HEK293 (cell line): ENCODE results near the gene IL4R.

Source experiments
- CTCF ChIA-PET: fragments of 350-600 bp; formaldehyde crosslinking; extraction: SDS; loops from one replicate; lab custom pipeline; 2021; ENCODE audit warnings: antibody characterized with exemption; lab: Yijun Ruan, JAX
- POLR2A ChIA-PET: fragments of 300-600 bp; formaldehyde crosslinking; extraction: SDS; loops from one replicate; lab custom pipeline; 2020; ENCODE audit warnings: antibody characterized with exemption, inconsistent platforms; lab: Yijun Ruan, JAX
- H3K27ac ChIP-seq: fragments of 200-500 bp; sonication (Bioruptor generic); 2 replicates; pipeline ENCODE4 v1.5.1; 2014; ENCODE audit warnings: low read depth, low read length, control low read depth, inconsistent platforms; ENCODE audit errors: extremely low read depth
- H3K36me3 ChIP-seq, 2 experiments: fragments of 200-500 bp in 1 of 2; sonication (Bioruptor generic) in 1 of 2; 1 replicate in 1 of 2; 2 replicates in 1 of 2; pipeline ENCODE4 v1.5.1; 2014 to 2017; ENCODE audit warnings: inconsistent platforms in 2 of 2, low read length in 2 of 2; ENCODE audit not compliant: control insufficient read depth in 2 of 2, insufficient read depth in 1 of 2
- H3K4me1 ChIP-seq: fragments of 200-500 bp; sonication (Bioruptor generic); 2 replicates; pipeline ENCODE4 v1.5.1; 2014; ENCODE audit warnings: mild to moderate bottlenecking, low read length, inconsistent platforms; ENCODE audit not compliant: control insufficient read depth, insufficient read depth
- H3K4me3 ChIP-seq: 2 replicates; pipeline ENCODE4 v1.5.1; 2011; ENCODE audit warnings: low read depth, mild to moderate bottlenecking, control low read depth, low read length, moderate library complexity
- H3K9me3 ChIP-seq: fragments of 200-500 bp; sonication (Bioruptor generic); 2 replicates; pipeline ENCODE4 v1.5.1; 2014; ENCODE audit warnings: low read depth, low read length, inconsistent platforms; ENCODE audit not compliant: control insufficient read depth, insufficient read depth
- EGR2 ChIP-seq: fragments of 450-650 bp; formaldehyde crosslinking; IDR thresholded peaks from 2 replicates; pipeline ENCODE4 v1.5.1; 2016; ENCODE audit warnings: low read depth, missing biosample characterization, missing genetic modification characterization
- FEZF1 ChIP-seq: fragments of 450-650 bp; formaldehyde crosslinking; IDR thresholded peaks from 2 replicates; pipeline ENCODE4 v1.5.1; 2016; ENCODE audit warnings: missing biosample characterization, missing genetic modification characterization
- KLF16 ChIP-seq: fragments of 450-650 bp; formaldehyde crosslinking; IDR thresholded peaks from 2 replicates; pipeline ENCODE4 v1.5.1; 2017; ENCODE audit warnings: missing biosample characterization, missing genetic modification characterization
- PRDM1 ChIP-seq: fragments of 450-650 bp; formaldehyde crosslinking; IDR thresholded peaks from 2 replicates; pipeline ENCODE4; 2016; ENCODE audit warnings: missing biosample characterization, missing genetic modification characterization
- SP2 ChIP-seq: fragments of 450-650 bp; formaldehyde crosslinking; IDR thresholded peaks from 2 replicates; pipeline ENCODE4 v1.5.1; 2016; ENCODE audit warnings: missing biosample characterization, missing genetic modification characterization
- TRIM28 ChIP-seq: IDR thresholded peaks from 2 replicates; pipeline ENCODE4 v1.6.1; 2011; ENCODE audit warnings: low read length, control low read depth, borderline replicate concordance
- YY1 ChIP-seq: fragments of 450-650 bp; formaldehyde crosslinking; IDR thresholded peaks from 2 replicates; pipeline ENCODE4 v1.5.1; 2018; ENCODE audit warnings: missing biosample characterization, missing genetic modification characterization
- ZNF155 ChIP-seq: fragments of 450-650 bp; formaldehyde crosslinking; IDR thresholded peaks from 2 replicates; pipeline ENCODE4 v1.5.1; 2016; ENCODE audit warnings: missing biosample characterization, missing genetic modification characterization
- ZNF274 ChIP-seq, 2 experiments: fragments of 200-500 bp in 1 of 2; fragments of 450-650 bp in 1 of 2; sonication (Bioruptor generic) in 1 of 2; formaldehyde crosslinking in 1 of 2; IDR thresholded peaks; 2 replicates each; pipeline versions ENCODE4 v1.5.1 to v1.6.1; 2014 to 2016; ENCODE audit warnings: borderline replicate concordance in 1 of 2, inconsistent platforms in 1 of 2, low read length in 1 of 2, missing biosample characterization in 1 of 2, missing genetic modification characterization in 1 of 2
- ZNF341 ChIP-seq: fragments of 450-650 bp; formaldehyde crosslinking; IDR thresholded peaks from 2 replicates; pipeline ENCODE4; 2016; ENCODE audit warnings: low read depth, missing biosample characterization, missing genetic modification characterization
- ZNF366 ChIP-seq: fragments of 450-650 bp; formaldehyde crosslinking; conservative IDR thresholded peaks from 2 replicates; pipeline ENCODE4 v1.5.1; 2016; ENCODE audit warnings: missing biosample characterization, missing genetic modification characterization
- ZNF404 ChIP-seq: fragments of 450-650 bp; formaldehyde crosslinking; IDR thresholded peaks from 2 replicates; pipeline ENCODE4 v1.5.1; 2017; ENCODE audit warnings: missing biosample characterization, missing genetic modification characterization
- ZNF529 ChIP-seq: fragments of 450-650 bp; formaldehyde crosslinking; IDR thresholded peaks from 2 replicates; pipeline ENCODE4 v1.5.1; 2017; ENCODE audit warnings: missing genetic modification characterization, missing biosample characterization; ENCODE audit not compliant: insufficient replicate concordance
- ZNF596 ChIP-seq: fragments of 450-650 bp; IDR thresholded peaks from 2 replicates; pipeline ENCODE4 v1.5.0; 2018; ENCODE audit warnings: missing biosample characterization, mild to moderate bottlenecking, missing genetic modification characterization, moderate library complexity
- ZNF610 ChIP-seq: fragments of 450-650 bp; formaldehyde crosslinking; IDR thresholded peaks from 2 replicates; pipeline ENCODE4 v1.5.1; 2016; ENCODE audit warnings: missing biosample characterization, missing genetic modification characterization, borderline replicate concordance
- ZNF623 ChIP-seq: fragments of 450-650 bp; formaldehyde crosslinking; IDR thresholded peaks from 2 replicates; pipeline ENCODE4 v1.5.1; 2016; ENCODE audit warnings: missing biosample characterization, missing genetic modification characterization
- ZNF776 ChIP-seq: fragments of 450-650 bp; formaldehyde crosslinking; IDR thresholded peaks from 2 replicates; pipeline ENCODE4 v1.5.0; 2017; ENCODE audit warnings: missing biosample characterization, missing genetic modification characterization, borderline replicate concordance
- ZXDB ChIP-seq: fragments of 450-650 bp; formaldehyde crosslinking; IDR thresholded peaks from 2 replicates; pipeline ENCODE4 v1.5.1; 2016; ENCODE audit warnings: missing biosample characterization, missing genetic modification characterization

Gene IL4R

DNA sequence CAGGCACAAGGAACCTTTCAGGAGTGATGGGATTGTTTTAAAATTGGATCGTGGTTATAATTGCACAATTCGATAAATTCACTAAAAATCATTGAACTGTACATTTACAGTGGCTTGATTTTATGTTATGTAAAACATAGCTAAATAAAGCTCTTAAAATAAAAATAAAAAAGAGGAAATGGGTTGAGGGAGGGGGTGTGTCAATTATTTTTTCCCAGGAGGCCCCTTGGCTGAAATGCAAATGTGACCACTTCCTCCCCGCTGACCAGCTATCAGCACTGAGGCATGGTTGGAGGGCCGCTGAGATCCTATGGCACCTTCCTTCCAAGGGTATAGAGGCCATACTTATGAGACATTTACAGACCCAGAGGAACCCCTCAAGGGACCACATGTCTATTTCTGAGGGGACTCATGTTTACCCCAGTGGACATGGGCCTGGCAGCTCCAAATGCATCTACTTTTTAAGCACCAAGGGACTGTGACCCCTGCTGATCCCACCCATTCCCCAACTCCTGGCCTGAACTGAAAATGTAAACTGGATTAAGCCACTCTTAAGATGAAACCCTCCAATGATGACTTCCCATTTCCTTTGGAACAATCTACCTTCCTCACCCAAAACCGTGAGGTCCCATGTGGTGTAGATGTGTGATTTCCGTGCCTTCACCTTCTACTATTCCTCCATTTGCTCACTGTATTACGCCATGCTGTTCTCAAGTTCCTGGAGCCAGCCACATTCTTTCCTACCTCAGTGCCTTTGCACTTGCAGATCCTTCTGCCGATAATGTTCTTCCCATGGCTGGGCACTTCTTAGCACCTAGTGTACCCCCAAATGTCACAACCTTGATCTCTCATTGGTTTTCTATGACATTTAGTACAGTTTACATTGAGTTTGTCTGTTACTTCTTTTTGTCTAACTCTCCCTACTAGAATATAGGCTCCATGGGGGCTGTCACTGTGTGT is 85.4 kb downstream of the IL4R start:
- Histone ChIP-seq H3K9me3 (no peaks in the 10 kb centered on the region), H3K36me3 (no peaks in the 10 kb centered on the region), H3K4me1 (no peaks in the 10 kb centered on the region), H3K4me3 (no peak overlapping the region), H3K27ac (no peak overlapping the region)
- POLR2A ChIA-PET, result no interaction called here
- CTCF ChIA-PET, result interaction anchor here (0.6 to 1.4 kb wide), 3 partner anchors 11 to 423 kb away, joined by 4 to 6 read pairs (median 4); no protein-coding TSS in a partner anchor
- TF ChIP-seq ZNF776 (tag by site-specific recombination) (no peak), ZNF623 (tag by site-specific recombination) (peak; percentile 81)

DNA sequence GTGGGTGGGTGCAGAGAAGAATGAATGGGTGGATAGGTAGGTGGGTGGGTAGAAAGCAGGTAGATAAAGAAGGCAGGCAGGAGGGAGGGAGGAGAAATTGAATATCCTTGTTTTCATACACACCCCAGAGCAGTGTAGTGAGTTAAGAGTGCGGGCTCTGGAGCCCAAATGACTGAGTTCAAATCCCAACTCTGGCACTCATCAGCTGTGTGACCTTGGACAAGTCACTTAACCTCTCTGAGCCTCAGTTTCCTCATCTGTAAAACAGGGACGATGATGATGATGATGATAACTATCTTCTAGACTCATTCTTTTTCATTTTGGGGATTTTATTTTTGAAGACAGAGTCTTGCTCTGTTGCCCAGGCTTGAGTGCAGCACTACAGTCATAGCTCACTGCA is 86.2 kb downstream of the IL4R start:
- TF ChIP-seq YY1 (tag by site-specific recombination) (no peak), EGR2 (0 out of 2 replicates have a peak, but pooled peaks have one; percentile 12)
- Histone ChIP-seq H3K36me3 (no peaks in the 10 kb centered on the region), H3K4me3 (no peak overlapping the region), H3K27ac (no peak overlapping the region), H3K9me3 (no peaks in the 10 kb centered on the region), H3K4me1 (no peaks in the 10 kb centered on the region)
- CTCF ChIA-PET, result interaction anchor here (1.1 to 1.7 kb wide), 2 partner anchors 25 to 220 kb away, joined by 4 read pairs; no protein-coding TSS in a partner anchor
- POLR2A ChIA-PET, result no interaction called here

DNA sequence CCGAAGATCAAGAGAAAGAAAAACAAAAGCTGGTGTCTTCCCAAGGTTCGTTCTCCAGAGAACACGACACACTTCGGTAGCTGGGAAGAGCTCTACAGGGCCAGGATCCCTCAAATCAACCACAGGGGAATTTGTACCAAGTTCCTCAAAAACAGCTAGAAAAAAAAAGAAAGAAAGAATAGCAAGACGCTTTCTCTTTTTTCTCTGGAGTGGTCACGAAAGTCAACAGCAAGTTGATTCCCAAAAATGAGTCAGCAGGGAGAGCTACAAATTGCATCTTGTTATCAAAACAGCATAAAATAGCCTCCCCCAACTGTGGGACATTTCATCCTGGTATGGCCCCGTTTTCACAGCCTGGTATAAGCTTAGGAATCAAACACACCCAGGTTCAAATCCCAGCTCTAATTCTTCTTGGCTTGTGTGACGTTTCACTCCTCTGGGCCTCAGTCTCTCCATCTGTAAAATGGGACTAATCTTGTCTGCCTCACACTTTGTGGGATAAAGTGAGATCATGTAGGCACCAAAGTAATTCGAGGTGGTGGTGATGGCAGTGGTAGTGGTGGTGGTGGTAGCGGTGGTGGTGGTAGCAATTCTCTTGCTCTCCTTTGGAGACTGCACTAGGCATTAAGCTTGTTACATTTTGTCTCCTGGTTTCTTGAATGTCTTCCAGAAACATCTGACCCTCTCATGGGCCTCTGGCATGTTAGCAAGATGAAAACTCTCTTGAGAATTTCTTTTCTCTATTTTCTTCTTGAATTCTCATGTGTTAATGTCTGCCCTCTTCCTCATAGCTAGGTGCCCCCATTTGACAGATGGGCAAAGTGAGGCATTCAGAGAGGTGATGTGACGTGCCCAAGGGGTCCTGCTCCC is 87.2 kb downstream of the IL4R start:
- H3K4me1 ChIP-seq, result no peaks in the 10 kb centered on the region
- TF ChIP-seq ZNF155, result no peak
- TF ChIP-seq FEZF1 (tag by site-specific recombination), result no peak
- TF ChIP-seq ZNF596 (tag by site-specific recombination), result no peak
- no peak for TF ChIP-seq ZNF529 (tag by site-specific recombination)
- no peak for TF ChIP-seq ZNF404 (tag by site-specific recombination)
- no peak for TF ChIP-seq KLF16
- TF ChIP-seq SP2 (tag by site-specific recombination), result no peak
- TF ChIP-seq ZNF341 (tag by site-specific recombination), result no peak
- no peak for TF ChIP-seq ZNF274 (IDR thresholded peaks at IDR 0.05; ENCODE audit: low read length)
- TF ChIP-seq ZNF274 (tag by site-specific recombination; IDR thresholded peaks at IDR 0.05; ENCODE audit: borderline replicate concordance), result no peak
- no peak for TF ChIP-seq PRDM1 (tag by site-specific recombination)
- TF ChIP-seq ZNF366, result no peak
- no peak for TF ChIP-seq TRIM28
- TF ChIP-seq ZXDB (tag by site-specific recombination), result no peak
- TF ChIP-seq ZNF610 (tag by site-specific recombination), result no peak
- no peak overlapping the region for H3K27ac ChIP-seq
- ChIA-PET CTCF (interaction anchor here (0.6 to 1.7 kb wide), 5 partner anchors 14 to 221 kb away, joined by 3 to 4 read pairs (median 4); no protein-coding TSS in a partner anchor), POLR2A (no interaction called here)
- H3K4me3 ChIP-seq, result no peak overlapping the region
- H3K36me3 ChIP-seq, result no peaks in the 10 kb centered on the region
- no peaks in the 10 kb centered on the region for H3K9me3 ChIP-seq
